ENCODE measurements around the gene ZNF211.

ZNF211 gene

GRCh38 chr19:57656346-57656745 lies 23.4 kb downstream of the ZNF211 start:
- DNase-seq (ENCODE audit: low spot score) = no peak

GRCh38 chr19:57664269-57665127 lies 31.5 kb downstream of the ZNF211 start:
- no peak for DNase-seq (ENCODE audit: low spot score)

- DNase-seq (ENCODE audit: low spot score) = no peak
Observed at GRCh38 chr19:57665261-57665806, 32.4 kb downstream of the ZNF211 start.

- DNase-seq (ENCODE audit: low spot score) = no peak
Observed at GRCh38 chr19:57667228-57667627, 34.3 kb downstream of the ZNF211 start.

GRCh38 chr19:57668635-57669034 lies 35.7 kb downstream of the ZNF211 start, which contains the start of gene ZSCAN4:
TSS of gene ZSCAN4 (plus strand) at chr19:57668935. CDS start at chr19:57676146, 7,211 bp downstream.
- DNase-seq (ENCODE audit: low spot score) = no peak

GRCh38 chr19:57671124-57671895 lies 38.3 kb downstream of the ZNF211 start:
- DNase-seq (ENCODE audit: low spot score) = no peak

GRCh38 chr19:57672466-57672865 lies 39.5 kb downstream of the ZNF211 start:
- DNase-seq (ENCODE audit: low spot score) = no peak

- no peak for DNase-seq (ENCODE audit: low spot score)
Observed at GRCh38 chr19:57675881-57676280, 42.9 kb downstream of the ZNF211 start.

- no peak for DNase-seq (ENCODE audit: low spot score)
Observed at GRCh38 chr19:57682226-57682766, 49.3 kb downstream of the ZNF211 start.

GRCh38 chr19:57686727-57687126 lies 53.8 kb downstream of the ZNF211 start:
- DNase-seq (ENCODE audit: low spot score) = no peak

GRCh38 chr19:57687363-57688010 lies 54.5 kb downstream of the ZNF211 start:
- DNase-seq (ENCODE audit: low spot score) = no peak

GRCh38 chr19:57688011-57688763 lies 55.2 kb downstream of the ZNF211 start:
- DNase-seq (ENCODE audit: low spot score) = no peak

GRCh38 chr19:57689750-57690149 lies 56.8 kb downstream of the ZNF211 start:
- DNase-seq (ENCODE audit: low spot score) = no peak

All from activated CD4-positive, alpha-beta T cell treated with anti-CD3 and anti-CD28 coated beads, Interleukin-2, Interleukin-4, amounts not matched to agents 100 ng/mL and 50 ng/mL, durations not matched to agents 16 hours and 8 hours (primary cell).